Left ventricle myocardium superior (tissue), 1 donor: ENCODE results near the gene STK26. TPM values are rescaled to one million over a fixed set of nuclear protein-coding genes. Genes with fewer than 3 reads are reported as not detected.
"Not testable (repeated sequence)": the region's sequence is repeated elsewhere in the genome, so short reads cannot be mapped to it uniquely, and the experiment has no call there.

Source experiments
- ATAC-seq: fragments of 200-7000 bp; cut with Tn5 transposase; one replicate; pipeline ENCODE4 v1.9.1; 2020; ENCODE audit warnings: mild to moderate bottlenecking, moderate library complexity
- DNase-seq: peaks from one replicate; pipeline ENCODE4 v3.0.0-alpha.2; 2020
- intact Hi-C: fragments of 100-400 bp; cut with micrococcal nuclease; formaldehyde crosslinking; loops from one replicate; pipeline ENCODE4 v1.11.0; 2022
- long read RNA-seq: library from polyadenylated mRNA; unstranded; transcript quantifications from one replicate; pipeline ENCODE4 v2.0.0, GENCODE V29; 2021
- total RNA-seq: library from RNA; stranded (reverse); fragmentation: NEBNext Ultra II Directional; extraction: Animal tissue kit (Norgen Biotek cat#: 25700); gene quantifications from one replicate; pipeline ENCODE4 v1.2.1, GENCODE V29; 2021
- donor health status: DM: no; HTN: yes; CAD: no; lungs with severe emphysema.

Gene STK26
- total RNA-seq = 1.9 TPM
- long read RNA-seq, partial matches to known transcripts = 1 of 2 reads
- long read RNA-seq, other reads (novel, unspliced or antisense) = 0 of 2 reads

DNA sequence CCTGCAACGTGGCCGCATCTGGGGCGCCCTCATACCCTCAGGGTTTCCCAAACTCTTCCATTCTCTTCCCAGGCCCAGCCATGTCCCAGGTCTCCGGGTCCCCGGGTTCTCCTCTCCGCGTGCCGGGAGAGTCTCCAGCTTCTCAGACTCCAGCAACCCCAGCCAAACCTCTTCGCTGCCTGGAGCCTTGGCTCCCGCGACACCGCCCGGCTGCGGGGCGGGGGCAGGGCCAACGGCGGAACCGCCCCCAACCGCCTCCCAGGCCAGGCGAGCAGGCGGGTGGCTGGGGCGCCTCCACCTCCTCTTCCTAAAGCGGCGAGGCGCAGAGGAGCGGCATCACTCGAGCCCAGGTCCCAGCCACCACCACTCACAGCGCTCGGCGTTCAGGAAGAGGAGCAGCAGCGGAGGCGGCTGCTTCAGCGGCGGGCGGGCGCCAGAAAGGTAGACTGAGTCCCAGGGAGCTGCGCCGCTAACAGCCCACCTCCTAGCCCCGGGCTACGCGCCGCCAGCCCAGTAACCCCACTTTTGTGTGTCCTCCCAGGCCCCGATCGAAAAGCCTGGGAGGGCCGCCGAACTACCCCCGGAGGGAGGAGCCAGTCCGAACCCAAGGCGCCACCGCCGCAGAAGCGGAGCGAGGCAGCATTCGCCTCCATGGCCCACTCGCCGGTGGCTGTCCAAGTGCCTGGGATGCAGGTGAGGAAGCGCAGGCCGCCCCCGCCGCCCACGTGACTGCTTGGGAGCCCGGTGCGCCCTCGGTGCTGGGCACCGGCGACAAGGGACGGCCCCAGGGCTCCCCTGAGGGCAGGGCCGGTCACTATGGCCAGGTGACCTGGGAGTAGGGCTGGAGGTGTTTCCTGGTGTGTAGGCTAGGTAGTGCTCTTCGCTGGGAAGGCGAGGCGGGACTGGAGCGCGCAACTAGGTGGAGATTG lies at the start of gene STK26:
Gene STK26 (plus strand): TSS at position 336 of the 929 bp plus-strand sequence. CDS start 316 bp downstream, at position 652.
- intact Hi-C loops = no loop called here
- ATAC-seq (peak; percentile 99), DNase-seq (peak; percentile 80)

DNA sequence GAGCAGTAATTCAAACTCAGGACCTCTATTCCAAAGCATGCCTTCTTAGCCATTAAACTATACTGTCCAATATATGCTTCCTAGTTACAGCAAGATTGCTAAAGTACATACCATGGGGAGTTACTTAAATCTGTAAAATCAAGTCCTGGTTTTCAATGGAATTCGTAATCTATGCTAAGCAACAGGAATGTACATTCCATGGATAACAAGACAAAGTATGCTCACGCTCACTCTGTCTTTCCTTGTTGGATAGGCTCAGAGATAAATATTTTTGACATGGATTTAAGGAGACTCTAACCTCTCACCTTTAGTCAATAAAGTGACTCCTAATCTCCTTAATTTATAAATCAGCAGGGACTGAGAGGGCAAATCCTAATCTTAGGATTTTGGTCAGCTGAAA lies 47.3 kb upstream of the STK26 start:
- no peak for DNase-seq
- intact Hi-C loops = no loop called here
- no peak for ATAC-seq

DNA sequence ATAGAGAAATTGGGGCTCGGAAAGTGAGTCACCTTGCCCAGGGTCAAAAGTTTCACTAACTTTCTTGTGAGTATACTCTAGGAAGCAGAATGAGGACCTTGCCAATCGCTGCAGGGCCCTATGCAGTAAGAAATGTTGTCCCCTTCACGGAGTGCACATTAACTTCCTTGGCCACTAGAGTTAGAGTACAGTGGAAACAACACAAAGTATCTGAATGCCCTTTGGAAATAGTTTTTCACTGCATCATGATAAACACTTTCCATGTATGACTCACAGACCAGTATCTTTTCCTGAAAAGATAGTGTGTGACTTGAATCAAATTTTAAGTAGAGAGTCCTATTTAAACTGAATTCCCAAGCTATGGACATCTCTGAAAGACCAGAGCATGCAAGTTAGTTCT lies 45.5 kb upstream of the STK26 start:
- DNase-seq (no peak), ATAC-seq (no peak)
- intact Hi-C loops = no loop called here

DNA sequence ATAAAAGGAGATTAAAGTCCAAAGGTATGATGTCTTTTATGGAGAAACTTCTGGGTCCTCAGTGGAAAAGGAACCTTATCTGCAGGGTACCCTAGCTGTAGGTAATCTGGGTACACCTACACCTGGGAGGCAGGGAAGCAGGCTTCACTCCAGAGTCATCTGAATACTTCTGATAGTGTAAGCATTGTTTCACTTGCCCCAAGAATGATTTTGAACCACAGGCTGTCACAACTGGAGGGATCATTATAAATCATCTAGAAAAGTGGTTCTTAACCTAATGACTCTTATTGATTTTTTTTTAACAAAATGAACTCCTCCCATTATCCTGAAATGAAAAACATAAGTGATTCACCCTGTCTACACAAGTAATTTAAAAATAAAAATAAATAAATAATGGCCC lies 44.0 kb upstream of the STK26 start:
- DNase-seq (no peak), ATAC-seq (no peak)
- intact Hi-C loops = no loop called here

DNA sequence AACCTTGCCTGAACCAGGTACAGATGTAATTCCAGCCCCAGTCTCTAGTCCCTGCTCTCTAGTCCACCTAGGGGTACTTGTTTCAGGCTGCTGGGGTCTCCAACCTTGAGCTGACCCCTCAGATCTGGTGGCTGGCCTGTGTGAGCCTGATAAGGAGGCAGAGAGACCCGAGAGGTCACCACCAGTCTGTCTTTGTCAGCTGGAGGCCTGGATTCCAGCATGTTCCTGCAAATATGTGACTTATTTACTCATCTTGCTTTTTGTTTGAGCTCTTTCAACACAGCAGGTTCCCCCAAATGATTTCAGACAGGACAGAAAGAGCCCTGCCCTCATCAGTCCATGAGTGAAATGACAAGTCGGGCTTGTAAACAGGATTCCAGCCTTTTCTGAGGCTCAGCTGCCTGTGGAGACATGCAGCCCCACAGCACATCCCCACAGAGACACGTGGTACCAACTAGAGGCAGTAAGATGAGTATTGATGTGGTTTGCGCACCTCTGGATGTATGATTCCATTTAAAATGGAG lies 37.5 kb upstream of the STK26 start:
- intact Hi-C loops = no loop called here
- ATAC-seq (no peak), DNase-seq (no peak)

DNA sequence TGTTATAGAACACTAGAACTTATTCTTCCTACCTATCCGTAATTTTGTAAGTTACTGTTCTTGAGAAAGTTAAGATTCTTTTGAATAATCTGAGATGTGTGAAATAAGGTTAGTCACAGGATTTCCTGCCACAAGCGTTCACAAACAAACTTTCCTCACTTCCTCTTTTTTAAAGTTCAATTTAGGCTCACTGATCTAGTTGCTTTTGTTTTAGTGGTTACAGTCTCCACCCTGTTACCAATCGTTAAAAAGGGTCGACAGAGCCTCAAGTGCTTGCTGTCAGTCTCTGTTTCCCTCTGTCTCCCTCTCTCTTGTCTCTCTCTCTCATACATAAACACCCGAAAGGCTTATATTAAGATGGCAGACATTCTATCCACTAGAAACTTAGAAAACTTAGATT lies 35.9 kb upstream of the STK26 start:
- DNase-seq (no peak), ATAC-seq (no peak)
- intact Hi-C loops = no loop called here

DNA sequence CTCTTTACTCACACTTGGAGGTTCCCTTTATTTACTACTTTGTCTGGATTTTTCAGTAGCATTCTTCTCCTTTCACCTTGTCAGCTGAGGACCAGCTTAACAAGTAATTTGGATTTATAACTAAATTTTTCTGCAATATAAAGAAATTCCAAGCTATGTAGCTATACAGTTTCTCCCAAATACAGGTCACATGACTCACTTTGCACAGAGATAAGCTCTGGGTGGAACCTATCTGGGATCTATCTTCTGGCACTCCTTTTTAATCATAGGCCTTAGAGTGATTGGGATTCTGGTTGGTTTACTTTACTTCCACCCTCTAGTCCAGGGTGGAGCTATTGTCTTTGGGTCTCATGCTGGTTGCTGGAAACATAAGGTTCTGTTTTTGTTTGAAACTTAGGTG lies 34.9 kb upstream of the STK26 start:
- DNase-seq = no peak
- intact Hi-C loops = no loop called here
- ATAC-seq = no peak

DNA sequence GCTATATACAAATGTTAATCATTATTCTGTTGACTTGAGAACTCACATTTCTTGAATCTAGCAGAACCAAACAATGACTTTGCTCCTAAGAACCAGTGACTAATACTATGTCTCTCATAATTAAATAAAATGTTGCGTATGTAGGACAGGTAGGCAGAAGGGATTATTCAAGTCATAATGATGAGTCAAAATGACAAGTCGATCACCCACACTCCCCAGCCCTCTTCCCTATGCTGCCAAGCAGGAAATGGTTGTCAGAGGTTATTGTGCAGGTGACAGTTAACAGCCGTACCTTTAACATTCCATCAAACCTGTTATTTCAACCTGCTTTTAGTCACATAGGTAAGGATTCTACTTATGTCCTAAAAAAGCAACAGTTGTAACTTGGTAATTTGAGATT lies 22.0 kb upstream of the STK26 start:
- no peak for DNase-seq
- intact Hi-C loops = no loop called here
- no peak for ATAC-seq

DNA sequence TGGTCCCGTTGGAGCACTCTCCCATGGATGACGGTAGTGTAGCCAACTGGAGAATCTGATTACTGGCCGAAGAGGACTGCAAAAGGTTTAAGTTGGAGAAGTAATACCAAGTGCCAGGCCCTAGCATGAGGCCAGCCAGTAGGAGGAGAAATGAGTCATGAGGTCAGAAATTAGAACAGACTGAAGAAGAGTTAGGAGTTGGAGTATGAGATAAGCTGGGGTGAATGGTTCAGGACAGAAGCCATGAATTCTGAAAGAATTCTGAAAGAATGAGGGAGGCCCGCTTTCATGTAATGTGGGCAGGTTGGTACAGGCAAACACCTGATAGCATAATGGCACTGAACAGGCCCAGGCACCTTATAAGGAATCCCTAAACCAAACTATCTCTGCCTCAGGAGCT lies 18.4 kb upstream of the STK26 start:
- ATAC-seq (no peak), DNase-seq (no peak)
- intact Hi-C loops = no loop called here

DNA sequence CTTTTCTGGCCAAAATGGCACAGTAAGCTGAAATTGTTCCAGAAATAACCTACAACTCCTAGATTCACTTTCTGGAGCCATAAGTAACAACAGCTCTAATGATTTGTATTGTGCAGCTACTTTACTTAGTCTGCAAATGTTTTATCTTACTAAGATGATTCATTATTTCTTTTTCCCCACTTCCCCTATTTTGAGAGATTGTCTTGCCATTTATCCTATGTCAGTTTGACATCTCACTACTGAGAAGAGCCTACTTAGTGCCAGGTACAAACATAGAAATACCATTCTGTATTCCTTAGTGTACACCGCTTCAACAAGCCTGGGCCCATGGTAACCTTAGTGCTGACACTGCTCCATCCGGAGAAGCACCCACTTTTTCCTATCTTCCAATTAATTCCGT lies 13.8 kb upstream of the STK26 start:
- ATAC-seq = no peak
- intact Hi-C loops = no loop called here

DNA sequence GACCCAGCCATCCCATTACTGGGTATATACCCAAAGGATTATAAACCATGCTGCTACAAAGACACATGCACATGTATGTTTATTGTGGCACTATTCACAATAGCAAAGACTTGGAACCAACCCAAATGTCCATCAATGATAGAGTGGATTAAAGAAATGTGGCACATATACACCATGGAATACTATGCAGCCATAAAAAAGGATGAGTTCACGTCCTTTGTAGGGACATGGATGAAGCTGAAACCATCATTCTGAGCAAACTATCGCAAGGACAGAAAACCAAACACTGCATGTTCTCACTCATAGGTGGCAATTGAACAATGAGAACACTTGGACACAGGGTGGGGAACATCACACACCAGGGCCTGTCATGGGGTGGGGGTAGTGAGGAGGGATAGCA lies 12.9 kb upstream of the STK26 start:
- DNase-seq, ATAC-seq, intact Hi-C loops: not testable (repeated sequence)

More for the DNA sequence above, 13.8 kb upstream of the STK26 start:
- DNase-seq = no peak

DNA sequence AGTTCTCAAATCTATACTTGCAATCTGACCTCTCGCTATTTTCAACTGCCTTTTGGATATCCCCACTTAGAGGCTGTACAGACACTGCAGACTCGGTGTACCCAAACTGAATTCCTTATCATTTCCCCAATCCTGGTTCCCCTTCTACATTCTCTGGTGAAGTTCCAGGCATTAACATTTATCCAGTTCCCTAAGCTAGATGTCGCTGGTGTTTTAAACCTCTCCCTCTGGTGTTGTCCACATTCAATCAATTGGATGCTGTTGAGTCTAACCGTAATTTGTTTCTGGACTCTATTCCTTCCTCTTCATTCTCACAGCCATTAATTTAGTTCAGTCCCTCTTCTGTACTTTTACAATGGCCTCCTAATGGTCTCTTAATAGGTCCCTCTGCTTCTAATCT lies 7.2 kb upstream of the STK26 start:
- ATAC-seq (no peak), DNase-seq (no peak)
- intact Hi-C loops = no loop called here

DNA sequence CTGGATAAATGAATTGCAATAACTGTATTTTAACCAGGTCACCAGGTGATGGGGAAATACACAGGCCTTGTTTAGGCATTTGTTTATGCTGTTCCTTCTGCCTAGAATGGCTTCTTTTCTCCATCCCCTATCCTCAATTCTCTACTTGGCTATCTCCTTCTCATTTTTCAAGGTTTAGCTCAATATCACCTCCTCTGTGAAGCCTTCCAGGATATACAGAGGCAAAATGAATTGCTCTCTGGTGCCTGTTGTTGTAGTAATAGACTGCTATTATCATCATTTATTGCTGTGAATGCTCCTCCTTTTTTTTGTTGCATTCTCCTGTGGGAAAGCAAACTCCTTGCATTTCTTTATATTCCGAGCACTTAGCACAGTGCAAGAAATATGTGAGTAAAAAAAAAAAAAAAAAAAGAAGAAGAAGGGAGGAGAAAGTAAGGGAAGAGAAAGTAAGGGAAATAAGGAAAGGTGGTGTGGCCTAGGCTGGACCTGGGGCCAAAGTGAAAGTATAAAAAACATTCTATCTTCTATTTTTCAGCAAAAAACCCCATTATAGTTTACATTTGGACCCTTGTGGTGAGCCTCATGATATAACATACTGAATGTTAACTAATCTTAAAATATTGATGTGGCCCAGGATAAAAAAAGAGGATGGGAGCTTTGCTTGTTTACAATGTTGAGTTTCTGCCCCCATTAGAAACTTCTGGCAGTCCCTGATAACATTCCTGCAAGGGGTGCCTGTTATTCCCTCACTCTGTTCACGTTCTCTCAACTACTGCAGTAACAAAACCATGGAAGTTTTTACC lies 6.3 kb upstream of the STK26 start:
- DNase-seq (no peak), ATAC-seq (no peak)
- intact Hi-C loops = no loop called here

DNA sequence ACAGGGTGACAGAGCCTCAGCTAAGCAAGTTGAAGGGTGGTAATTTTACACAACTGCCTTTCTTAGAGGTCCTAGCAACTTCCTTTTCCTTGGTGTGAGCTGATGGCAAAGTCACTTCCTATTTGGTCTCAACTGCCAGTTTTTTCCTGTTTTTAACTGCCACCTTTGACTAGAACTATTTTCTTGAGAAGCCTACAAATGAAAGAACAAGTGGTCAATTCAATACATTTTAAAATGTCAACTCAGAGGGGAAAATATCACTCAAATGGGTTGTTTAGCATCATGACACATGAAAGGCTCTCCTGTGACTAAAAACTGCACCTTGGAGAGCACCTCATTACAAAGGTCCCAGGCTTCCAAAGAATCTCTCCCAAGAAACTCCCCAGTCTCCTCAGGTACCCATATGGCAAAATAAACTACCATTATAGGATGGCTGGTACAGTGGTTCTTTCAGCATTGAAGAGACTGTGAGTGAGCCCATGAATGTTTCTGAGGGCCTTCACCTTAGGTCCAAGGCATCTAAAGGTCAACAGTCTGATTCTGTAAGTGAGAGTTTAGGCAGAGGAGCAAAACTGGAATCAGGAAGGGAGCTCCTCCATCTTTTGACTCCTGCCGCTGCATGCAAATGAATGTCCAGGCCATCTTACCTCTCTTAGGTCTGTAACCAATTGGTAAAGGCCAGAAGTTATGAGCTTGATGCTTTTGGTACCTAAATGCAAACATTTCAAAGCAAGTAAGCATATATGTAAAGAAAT lies 5.5 kb upstream of the STK26 start:
- DNase-seq = no peak
- ATAC-seq = no peak
- intact Hi-C loops = no loop called here

DNA sequence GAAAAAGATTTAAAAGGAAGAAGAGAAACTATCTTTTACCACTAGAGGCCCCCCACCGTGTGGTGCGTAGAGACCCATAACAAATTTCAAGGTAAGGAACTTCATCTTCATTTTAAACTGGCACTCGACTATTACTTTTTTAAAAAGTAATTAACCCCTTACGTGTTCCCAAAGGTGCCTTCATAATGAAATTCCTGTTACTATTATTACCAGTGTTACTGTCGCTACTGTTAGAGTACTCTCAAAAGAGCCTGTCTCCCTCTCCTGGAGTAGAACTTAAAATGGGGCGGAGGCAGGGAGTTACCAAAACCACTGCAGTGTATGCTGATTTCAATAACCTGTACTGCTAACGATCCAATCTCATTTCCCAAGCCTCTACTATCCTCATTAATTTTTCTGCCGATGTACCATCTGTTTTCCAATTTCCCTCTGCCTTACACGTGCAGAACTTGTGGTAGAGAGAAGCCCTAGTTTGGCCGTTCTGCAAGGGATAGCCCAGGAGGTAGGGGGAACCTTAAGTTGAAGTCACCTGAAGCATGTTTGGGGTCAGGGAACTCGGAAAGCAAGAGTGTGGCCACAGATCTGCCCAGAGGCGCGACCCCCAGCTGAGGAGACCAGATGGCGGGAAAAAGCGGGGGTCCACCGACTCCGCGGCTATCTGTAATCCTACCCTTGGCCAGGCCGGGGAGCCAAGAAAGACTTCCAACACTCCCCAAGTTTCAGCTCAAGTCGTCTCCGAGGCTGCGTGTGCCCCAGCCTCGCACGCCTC lies 720 bp upstream of the STK26 start:
- DNase-seq (no peak), ATAC-seq (no peak)
- intact Hi-C loops = no loop called here

DNA sequence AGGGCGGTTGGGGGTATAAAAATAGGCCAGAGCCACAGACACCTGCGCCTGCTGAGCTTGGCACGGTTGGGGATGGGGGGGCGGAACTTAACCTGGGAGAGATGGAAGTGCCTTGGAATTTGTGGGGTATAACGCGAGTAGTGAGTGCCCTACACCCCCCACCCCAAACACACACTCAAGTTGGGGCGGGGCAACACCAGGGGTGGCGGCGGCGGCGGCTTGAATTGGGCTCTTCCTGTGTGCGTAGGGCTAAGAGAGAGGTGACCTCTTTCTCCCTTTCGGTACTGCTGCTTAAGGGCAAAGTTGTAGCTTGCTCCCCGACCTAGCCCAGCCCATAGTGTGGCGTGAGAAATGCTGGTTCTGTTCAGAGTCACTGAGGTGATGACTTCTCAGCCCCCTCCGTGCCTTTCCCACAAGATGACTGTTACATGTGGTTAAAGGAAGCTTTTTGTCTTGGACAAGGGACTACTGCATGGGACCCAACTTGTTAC lies 839 bp downstream of the STK26 start:
- ATAC-seq (peak; percentile 44), DNase-seq (peak; percentile 22)
- intact Hi-C loops = no loop called here

DNA sequence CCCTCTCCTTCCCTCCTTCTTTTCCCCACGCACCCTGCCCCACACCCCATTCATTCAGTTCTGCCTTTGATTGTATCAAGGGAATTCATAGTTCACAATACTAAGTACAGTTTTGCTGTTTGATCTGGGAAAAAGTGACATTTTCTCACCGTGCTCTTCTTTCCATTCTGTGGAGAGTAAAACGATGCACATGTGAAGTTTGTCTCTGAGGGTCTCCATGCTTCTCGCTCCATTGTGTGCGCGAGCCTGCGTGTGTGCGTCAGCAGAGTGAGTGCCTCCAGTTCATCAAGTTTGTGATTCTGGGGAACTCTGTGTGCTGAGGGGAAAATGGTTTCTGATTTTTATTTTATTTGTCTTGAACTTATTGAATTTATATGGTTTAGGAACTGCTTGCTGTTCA lies 1.9 kb downstream of the STK26 start:
- no peak for ATAC-seq
- no peak for DNase-seq
- intact Hi-C loops = no loop called here

DNA sequence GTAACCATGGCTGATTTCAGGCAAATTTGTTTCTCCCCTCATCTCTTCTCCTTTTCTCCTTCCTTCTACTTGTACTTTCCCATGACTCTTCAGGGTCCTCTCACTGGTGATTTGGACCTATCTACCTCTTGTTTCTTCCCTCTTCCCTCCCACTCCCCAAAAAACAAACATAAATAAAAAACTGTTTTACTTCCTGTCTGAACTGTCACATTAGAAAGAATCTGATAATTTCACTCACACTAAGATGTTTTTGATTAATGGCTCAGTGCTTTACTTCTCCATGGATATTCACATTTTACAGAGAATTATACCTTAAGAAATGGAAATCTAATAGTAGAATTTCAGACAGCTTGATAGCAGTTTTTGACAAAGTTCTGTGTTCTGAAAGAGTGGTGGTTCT lies 7.2 kb downstream of the STK26 start:
- DNase-seq (no peak), ATAC-seq (no peak)
- intact Hi-C loops = no loop called here
